Fibroblast of upper back skin (primary cell): ENCODE results near the gene TCERG1.

Experiments used
- DNase-seq: peaks from one replicate; pipeline ENCODE4 v3.0.0-alpha.2; 2013

The TCERG1 gene

DNA sequence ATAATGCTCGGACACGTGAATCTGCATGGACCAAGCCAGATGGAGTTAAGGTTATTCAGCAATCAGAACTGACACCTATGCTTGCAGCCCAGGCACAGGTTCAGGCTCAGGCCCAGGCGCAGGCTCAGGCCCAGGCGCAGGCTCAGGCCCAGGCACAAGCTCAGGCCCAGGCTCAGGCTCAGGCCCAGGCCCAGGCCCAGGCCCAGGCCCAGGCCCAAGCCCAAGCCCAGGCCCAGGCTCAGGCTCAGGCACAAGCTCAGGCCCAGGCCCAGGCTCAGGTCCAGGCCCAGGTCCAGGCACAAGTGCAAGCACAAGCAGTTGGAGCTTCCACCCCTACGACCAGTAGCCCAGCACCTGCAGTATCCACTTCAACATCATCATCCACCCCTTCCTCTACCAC, 11.8 kb downstream of the TCERG1 start:
- no peak for DNase-seq

DNA sequence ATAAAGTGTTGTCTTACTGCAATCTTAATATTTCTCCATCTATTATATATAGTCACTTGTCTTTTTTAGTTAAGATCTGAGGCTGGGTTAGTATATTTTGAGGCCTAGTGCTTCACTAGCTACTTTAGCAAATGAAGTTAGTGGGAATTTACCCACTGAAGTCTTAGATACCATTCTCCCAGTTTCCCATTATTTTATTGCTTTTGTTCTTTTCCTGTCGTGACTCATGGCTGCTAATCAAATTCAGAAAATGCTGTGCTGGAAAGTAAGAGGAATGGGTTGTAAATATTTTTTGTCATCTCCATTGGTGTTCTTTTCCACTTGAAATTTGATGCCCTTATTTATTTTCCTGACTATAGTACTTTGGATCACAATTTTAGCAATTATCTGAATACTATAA, 14.2 kb downstream of the TCERG1 start:
- peak; percentile 22 for DNase-seq

DNA sequence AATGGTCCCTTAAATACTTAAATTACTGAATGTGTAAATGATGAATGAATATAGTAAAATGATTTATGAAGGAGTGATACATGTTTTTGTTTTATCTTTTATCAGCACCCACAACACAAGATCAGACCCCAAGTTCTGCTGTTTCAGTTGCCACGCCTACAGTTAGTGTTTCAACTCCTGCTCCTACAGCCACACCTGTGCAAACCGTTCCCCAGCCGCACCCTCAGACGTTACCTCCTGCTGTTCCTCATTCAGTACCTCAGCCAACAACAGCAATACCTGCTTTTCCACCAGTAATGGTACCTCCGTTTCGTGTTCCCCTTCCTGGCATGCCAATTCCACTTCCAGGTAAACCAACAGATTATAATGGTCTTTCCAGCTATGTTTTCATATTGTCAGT, 16.3 kb downstream of the TCERG1 start:
- DNase-seq, result no peak

DNA sequence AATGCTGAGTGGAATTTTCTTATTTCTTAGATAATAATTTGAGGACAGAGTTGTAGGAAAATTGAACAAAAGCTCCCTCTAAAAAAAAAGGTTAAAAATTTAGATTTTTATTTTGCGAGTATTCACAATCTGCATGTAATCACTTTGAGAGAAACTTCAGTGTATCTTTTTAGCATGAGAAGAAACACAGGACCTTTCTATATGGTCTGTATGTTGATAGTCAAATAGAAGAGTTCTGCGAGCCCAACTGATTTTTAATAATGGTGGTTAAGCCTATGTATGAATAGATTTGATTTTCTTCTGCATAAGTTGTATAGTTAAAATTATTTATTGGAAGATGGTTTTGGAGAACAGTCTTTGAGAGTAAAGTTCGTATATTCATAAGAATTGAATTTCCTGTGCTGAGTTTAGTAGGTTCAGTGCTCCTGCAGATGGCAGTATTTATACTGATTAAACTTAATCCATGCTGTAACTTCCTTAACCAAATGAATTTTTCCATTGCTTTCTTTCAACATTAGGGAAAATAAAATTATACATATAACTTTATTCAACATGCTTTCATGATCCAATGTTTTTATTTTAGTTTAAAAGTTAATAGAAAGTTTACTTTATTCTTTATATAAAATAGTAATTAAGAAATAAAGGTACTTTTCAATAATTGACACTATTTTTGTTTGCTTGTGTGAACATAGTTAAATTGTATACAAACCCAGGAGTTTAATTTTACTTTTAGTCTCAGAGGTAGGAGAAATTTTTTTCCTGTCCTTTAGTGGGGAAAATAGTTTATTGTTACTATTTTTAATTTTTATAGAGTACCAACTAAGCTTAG, 19.6 kb downstream of the TCERG1 start:
- DNase-seq, result peak; percentile 8

DNA sequence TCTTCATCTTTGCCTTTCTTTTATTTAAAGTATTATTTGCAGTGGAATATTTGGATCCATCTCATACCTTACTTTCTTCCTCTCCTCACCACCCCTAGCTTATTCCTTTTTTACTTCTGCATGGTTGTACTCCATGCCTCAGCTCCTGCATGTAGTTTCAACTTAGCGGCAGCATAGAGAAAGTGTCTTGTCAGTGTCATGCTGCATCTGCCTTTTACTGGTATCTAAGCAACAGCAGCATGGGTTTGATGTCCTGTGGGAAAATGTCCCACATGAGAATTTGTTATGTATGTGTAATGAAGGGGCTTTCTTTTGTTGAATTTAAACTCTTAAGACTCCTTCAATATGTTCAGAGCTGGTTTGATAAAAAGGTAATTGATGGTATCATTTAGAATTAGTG, 20.6 kb downstream of the TCERG1 start:
- no peak for DNase-seq

DNA sequence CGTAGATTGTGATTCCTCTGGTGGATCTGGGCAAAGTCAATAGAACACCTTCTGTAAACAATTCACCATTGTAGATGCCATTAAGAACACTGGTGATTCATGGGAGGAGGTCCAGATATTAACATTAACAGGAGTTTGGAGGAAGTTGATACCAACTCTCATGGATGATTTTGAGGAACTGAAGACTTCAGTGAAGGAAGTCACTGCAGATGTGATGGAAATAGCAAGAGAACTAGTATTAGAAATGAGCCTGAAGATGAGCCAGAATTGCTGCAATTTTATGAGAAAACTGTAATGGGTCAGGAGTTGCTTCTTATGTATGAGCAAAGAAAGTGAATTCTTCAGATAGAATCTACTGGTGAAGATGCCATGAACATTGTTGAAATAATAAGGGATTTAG, 26.9 kb downstream of the TCERG1 start:
- DNase-seq, result no peak

DNA sequence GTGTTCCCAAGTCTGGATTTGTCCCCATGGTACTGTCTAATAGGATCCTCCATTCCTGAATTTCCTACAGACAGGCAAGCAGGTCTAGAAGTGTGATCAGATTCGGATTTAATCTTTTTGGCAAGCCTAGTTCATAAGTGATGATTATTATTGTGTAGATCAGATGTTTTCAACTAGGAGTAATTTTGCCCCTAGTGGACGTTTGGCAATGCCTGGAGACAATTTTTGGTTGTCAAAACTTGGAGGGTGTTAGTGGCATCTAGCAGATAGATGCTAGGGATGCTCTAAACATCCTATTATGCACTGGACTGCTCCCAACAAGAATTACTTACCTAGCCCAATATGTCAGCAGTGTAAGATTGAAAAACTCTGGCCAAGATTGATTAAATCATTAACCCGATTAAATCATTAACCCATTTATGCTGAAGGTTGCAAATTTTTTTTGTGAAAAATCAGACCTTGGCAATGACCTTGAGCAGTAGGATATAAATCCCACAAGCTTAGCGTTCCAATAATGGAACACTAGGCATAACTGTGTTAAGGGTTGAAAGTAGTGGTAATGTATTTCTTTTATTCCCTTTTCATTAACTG, 28.2 kb downstream of the TCERG1 start:
- DNase-seq, result no peak

DNA sequence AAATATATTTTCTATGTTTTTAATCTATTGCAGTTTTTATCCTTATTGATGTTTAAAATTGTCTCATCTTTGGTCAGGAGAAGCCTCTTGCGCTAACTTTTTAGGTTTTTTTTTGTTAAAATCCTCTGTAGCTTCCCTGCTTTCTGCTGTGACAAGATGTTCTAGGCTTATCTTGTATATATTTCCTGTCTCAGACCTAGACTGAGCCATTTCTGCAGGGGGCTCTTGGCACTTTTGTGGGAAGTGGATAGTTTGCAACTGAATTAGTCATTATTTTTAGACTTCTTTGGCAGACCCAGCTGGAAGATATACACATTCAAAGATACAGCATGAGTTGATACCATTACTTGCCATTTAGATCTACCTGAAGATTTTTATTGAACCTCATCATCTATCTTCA, 28.8 kb downstream of the TCERG1 start:
- DNase-seq, result no peak

DNA sequence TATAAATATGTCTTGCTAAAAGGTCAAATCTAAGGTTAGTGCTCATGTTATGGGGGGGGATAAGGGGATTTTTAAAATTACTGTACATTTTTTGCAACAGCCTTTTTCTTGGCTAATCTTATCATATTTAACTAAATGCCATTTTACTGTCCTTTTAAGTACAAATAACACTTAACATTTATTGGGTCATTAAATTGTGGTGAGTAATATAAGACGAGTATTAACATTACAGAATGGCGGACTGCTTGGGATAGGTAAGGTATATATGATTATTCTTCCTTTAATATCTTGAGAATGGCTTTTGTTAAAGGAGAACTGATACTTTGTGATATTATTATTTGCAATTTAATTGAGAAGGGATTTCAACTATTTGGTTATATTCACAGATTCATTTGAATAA, 35.6 kb downstream of the TCERG1 start:
- no peak for DNase-seq

DNA sequence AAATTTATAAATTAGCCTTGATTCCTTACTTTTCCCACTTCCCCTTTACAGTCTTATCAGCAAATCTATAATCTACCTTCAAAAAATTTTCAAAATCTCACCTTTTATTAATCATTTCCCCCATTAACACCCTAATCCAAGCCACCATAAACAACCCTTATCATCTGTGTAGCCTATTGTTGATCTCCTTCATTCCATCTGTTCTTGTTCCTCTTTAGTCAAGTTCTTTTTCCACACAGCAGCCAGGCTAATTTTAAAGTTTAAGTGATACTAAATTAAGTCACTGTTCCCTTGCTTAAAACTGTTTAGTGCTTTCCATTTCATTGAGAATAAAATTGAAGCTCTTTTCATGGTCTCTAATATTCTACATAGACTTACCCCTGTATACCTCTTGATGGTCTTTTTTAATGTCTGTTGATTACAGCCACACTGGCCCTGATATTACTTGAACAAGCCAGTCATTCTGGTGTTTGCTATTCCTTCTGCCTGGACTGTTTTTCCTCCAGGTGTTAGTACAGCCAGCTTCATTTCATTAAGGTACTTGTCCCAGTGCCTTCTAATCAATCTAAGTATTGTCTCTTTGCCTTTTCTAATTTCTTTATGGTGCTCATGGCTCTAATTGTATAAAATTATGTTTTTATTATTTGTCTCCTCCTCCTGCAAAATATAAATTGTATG, 37.7 kb downstream of the TCERG1 start:
- no peak for DNase-seq

DNA sequence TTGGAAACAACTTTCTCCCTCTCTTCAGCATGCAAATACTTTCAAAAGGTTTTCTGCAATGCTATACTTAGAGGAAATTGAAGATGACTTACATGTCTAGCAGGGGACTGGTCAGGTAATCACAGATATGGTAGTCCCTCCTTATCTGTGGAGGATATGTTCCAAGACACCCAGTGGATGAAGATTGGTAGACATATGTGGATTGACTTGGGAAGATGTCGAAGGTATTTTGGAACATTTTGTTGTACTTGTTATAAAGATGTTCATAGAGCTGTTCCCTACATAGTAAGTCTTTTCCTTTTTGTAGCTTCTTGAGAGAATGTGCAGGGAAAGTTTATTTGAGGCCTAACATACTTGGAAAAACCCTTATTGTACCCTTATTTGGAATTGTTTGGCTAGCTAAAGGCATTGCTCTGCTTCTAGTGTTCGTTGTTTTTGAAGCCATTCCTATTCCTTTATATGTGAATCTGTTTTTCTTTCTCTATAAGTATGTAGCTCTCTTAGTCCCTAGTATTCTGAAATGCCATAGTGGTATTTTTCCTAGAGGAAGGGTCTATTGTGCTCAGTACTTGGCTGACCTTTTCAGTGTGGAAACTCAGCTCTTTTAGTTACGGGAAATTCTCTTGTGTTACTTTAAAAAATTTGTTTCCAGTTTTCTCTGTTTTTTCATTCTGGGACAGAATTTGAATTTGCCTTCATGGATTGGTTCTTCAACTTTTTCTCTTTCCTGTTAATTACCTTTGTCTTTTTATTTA, 43.1 kb downstream of the TCERG1 start:
- DNase-seq, result no peak

DNA sequence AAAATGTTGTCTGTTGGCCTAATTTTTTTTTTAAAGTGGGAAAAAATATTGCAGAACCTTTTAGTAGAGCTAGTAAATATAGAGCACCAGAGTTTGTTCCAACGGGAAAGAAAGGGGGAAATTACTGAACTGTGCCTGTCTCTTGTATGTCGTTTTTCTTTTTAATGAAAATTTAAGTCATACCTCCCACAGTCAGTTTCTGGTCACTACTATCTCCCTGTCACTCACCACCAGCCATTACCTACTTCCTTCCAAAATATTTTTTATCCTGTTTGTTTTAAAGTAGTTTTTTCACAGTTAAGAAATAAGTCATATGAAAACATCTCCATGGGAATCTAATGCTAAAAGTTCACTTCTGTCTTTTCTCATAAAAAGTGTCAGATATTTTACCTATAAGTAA, 47.5 kb downstream of the TCERG1 start:
- no peak for DNase-seq

DNA sequence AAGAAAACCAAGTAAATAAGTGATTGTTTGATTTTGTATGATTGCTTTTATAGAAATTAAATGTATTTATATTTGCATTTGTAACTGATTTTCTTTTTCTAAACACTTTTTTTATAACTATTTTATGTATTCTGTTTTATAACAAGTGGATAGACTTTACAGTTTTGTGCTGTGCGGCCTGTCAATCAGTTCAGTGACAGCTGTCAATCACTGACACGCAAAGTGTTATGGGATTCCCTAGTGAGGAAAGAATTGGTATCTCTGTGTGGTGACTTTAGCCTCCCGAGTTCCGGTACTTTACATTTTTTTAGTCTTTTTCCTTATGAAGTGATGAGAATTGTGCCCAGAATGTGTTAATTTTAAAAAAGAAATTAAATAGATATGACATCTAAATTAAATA, 52.5 kb downstream of the TCERG1 start:
- DNase-seq, result no peak

DNA sequence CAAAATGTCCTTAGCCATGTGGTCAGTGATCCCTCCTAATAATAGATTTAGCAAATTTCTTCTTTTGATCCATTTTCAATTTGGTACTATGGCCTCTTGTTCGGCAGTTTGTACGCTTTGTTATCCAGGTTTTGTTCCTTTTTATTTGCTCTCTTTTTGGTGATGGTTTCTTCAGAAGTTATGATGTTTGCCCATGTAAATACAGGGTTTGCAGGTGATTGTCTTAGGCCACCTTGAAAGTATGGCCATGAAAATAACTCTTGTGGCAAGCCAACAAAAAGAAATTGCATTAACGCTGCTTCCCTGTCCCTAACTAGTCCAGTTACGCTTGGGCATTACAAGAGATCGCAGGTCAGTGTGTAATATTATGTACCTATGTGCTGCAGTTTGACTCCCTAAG, 60.3 kb downstream of the TCERG1 start:
- no peak for DNase-seq

DNA sequence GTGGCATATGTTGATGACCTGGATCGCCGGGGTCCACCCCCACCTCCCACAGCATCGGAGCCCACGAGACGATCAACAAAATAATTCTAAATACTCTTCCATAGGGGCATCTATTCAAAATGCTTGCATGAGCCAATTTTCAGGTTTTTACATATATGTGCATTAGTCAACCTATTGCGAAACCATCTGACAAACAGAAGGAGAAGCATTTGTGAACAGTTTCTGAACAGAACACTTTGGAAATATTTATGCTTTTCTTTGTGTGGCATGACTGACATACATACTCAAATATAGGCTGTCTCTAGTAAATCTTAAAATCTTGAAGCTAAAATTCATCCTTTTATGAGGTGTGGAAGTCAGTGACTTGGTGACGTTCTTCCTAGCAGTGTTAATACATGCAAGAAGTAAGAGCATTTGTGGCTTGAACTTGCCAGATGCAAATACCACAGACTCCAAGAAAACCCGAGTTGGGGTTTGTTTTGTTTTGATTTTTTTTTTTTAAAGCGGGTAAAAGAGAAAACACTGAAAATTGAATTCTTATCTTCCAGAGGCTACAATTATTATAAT, 63.5 kb downstream of the TCERG1 start:
- DNase-seq, result peak; percentile 41

DNA sequence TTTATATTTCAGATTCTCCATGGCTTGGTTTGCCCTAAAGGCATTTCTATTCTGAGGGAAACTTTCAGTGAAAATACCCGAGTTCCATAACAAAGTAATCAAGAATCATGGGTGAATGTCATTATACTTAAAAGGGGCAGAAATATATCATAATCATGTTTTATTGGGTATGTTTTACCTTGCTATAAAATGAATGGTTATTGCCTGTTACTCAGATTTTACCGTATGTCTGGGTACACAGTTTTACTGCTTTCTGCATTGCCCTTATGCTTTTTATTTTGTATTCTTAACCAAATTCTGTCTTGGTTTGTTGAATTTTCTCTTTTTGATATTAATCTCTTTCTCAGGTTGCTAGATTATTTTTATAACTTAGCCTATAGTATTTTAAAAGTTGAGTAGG, 66.3 kb downstream of the TCERG1 start:
- DNase-seq, result no peak

DNA sequence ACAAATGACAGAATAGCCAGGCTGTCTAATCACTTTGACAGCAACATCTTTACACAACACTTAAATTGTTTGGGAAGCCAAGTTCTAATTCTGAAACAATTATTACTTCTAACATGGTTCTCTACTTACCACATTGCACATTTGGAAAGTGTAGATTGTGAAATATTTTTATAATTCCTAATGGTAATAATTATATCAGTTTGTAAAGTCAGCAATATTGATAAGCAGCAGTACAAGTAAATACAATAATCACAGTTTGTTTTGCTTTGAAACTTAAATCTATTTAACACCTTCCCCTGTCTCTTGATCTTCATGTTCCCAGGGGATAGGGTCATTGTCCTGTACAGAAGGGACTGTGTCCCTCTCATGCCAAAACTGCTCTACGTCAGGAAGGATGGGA, 67.4 kb downstream of the TCERG1 start:
- DNase-seq, result no peak

DNA sequence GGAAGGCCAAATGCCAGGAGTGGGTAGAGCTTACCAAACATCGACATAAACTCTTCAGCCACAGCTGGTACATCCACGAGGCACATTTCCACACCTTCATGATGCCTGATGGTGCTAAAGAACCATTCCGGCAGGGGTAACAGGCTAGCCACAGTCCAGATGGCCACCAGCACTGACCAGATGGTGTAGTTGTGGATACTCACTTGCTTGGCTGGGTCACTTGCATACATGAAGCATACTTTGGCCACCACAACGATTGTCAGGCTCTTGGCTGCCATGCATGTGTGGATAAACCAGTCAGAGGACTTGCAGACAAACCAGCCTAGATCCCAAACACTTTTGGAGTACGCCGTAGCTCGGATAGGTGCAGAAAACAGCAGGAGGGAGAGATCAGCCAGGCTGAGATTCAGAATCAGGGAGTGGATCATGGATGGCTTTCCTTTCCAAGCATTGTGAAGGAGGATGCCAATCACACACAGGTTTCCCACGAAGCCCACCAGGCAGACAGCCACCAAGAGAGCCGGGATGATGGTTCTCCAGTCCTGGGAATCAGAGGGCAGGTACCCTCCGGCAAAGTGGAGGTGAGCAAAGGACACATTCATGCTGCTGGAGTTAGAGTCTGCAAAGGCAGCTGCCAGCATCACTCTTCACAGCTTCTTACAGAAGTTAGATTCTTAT, 68.5 kb downstream of the TCERG1 start:
- no peak for DNase-seq

DNA sequence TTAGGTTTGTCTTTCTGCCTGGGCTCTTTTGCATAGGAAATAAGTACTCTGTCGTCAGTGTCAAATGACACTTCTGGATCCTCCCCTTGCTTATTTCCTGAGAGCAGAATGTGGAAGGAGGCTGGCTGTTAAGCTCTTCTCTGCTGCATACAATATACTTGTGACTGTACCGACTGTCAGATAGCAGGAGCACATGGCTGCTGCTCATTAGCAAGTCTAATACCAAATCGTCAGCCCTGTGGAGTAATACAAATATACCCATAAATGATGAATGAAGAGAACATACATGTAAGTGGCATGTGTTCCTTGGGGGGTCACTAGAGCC, 69.0 kb downstream of the TCERG1 start, which contains the start of gene GPR151:
Gene GPR151 (minus strand): TSS at position 40 of the 325 bp plus-strand sequence. CDS start 77 bp downstream, outside the sequence.
- DNase-seq, result no peak

DNA sequence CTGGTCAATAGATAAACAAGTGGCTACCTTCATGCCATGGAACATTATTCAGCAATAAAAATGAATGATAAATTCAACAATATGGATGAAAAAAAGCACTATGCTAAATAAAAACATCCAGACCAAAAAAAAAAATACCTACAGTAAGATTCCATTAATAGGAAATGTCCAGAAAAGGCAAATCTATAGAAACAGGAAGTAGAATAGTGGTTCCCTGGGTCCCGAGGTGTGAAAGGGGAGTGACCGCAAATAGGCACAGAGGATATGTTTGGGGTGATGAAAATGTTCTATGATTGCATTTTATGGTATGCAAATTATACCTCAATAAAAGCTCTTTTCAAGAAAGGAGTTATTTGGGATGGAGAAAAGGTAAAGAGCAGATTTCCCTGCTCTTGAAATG, 72.4 kb downstream of the TCERG1 start:
- DNase-seq, result no peak

DNA sequence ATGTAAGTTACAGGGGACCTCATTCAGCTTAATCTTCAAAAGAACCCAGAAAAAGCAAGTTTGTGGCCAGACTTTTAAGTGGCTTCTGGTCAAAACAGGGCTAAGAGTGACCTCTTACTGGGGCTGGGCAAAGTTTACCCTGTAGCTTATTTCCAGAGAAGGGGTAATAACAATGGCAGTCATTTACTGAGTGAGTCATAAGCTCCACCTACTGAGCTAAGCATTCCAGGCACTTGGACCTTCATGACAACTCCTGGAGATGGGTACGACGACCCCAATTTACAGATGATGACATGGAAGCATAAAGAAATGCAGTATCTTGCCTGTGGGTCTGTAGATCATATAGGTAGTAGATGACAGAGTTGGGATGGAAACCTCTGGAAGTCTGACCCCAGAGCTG, 73.6 kb downstream of the TCERG1 start:
- no peak for DNase-seq

DNA sequence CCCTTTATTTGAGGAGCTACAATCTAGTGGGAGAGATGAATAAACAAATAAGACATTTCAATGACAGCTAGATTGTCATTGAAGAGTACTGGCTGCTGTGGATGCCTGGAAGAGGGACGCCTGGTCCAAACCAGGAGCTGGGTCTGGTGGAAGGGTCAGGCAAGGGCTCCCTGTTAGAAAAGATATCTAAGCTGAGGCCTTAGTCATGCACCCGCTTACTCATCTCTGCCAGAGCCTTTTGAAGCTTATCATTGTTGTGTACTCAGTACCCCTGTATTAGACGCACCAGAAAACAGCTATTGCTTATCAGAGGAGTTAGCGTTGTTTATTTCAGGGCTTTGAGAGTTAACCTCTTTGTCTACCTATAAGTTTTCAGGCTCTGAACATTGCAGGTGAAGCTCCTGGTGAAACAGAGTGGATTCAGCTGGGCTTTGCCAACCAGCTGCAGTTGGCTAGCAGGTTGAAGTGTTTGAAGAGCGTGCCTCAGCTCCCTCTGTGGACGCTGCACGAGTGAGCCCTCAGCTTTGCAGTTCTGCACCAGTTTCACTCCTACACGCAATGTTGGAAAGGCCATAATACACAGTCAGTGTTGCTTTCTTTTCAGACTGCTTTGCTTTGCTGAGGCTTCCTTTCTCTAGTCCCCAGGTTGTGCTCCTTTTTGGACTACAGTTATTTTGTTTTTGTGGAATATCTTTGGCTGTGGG, 74.4 kb downstream of the TCERG1 start:
- no peak for DNase-seq
